Body of pancreas (tissue), 4 donors: ENCODE data around the gene MYO5B. TPM values are rescaled to one million over a fixed set of nuclear protein-coding genes. Genes with fewer than 3 reads are reported as not detected.

Source experiments
- ATAC-seq: fragments of 150-250 bp; one replicate; pipeline ENCODE4 v1.9.1; 2016
- DNase-seq, 4 donors: peaks; one replicate each; pipeline ENCODE4 v3.0.0-alpha.2; 2019
- H3K27ac ChIP-seq, 4 donors: fragments of 200-600 bp; sonication (generic); 1 replicate in 3 of 4; 2 replicates in 1 of 4; pipeline versions ENCODE4 v1.5.1 to v1.6.1; 2016 to 2019; ENCODE audit warnings: mild to moderate bottlenecking in 1 of 4, mixed read lengths in 1 of 4, moderate library complexity in 1 of 4
- H3K27me3 ChIP-seq, 2 donors: fragments of 200-600 bp; sonication (generic); one replicate each; pipeline ENCODE4 v1.6.0; 2016; ENCODE audit warnings: mild to moderate bottlenecking in 1 of 2
- H3K36me3 ChIP-seq, 2 donors: fragments of 200-600 bp; sonication (generic); replicated peaks in 1 of 2; 2 replicates each; pipeline ENCODE4 v1.5.1; 2016; ENCODE audit warnings: low read depth in 2 of 2; ENCODE audit not compliant: insufficient read depth in 1 of 2
- H3K4me1 ChIP-seq: fragments of 200-600 bp; sonication (generic); one replicate; pipeline ENCODE4 v1.6.0; 2016
- H3K4me3 ChIP-seq, 2 donors: fragments of 200-600 bp; sonication (generic); 1 replicate in 1 of 2; 2 replicates in 1 of 2; pipeline ENCODE4 v1.5.1; 2016 to 2019
- H3K9me3 ChIP-seq, 3 donors: fragments of 200-600 bp; sonication (generic); 1 replicate in 2 of 3; 2 replicates in 1 of 3; pipeline ENCODE4 v1.5.1; 2016
- CTCF ChIP-seq, 7 experiments: fragments of 450-650 bp in 4 of 7; fragments of 200-600 bp in 3 of 7; sonication (generic) in 3 of 7; IDR thresholded peaks; one replicate each; pipeline ENCODE4 v1.5.1; 2016 to 2019; ENCODE audit warnings: antibody characterized with exemption in 7 of 7
- POLR2A ChIP-seq, 3 donors: fragments of 450-650 bp; IDR thresholded peaks; one replicate each; pipeline ENCODE4 v1.6.1; 2016; ENCODE audit warnings: antibody characterized with exemption in 3 of 3, mild to moderate bottlenecking in 2 of 3
- WGBS, 2 donors: methylation state at CpG; one replicate each; pipeline ENCODE4 v1.1.5; 2017; 5-methylcytosine and 5-hydroxymethylcytosine counted together
- intact Hi-C: fragments of 100-400 bp; cut with DNase I; formaldehyde crosslinking; loops from one replicate; pipeline ENCODE4 v1.15.1; 2023
- total RNA-seq, 2 donors: library from RNA; depleted of rRNA; stranded (reverse); fragments of >200 nt; gene quantifications; one replicate each; pipeline ENCODE4 v1.1.0, GENCODE V29; 2016

The MYO5B gene
- total RNA-seq, 2 donors from 2014 or later: 17.1 to 18.2 TPM

- TF ChIP-seq POLR2A (IDR thresholded peaks at IDR 0.05) (no peak), CTCF (IDR thresholded peaks at IDR 0.05) (no peak)
- Histone ChIP-seq H3K27me3 (no peaks in the 10 kb centered on the region), H3K9me3 (no peaks in the 10 kb centered on the region), H3K4me3 (no peak overlapping the region), H3K36me3 (no peaks in the 10 kb centered on the region), H3K27ac (peak overlapping the region; percentile 65 to 83 (median 75)), H3K4me1 (peaks cover 21% of the 10 kb centered on the region)
- intact Hi-C loops: loop anchor here (10.0 kb wide), 1 partner anchor 295 kb away; the partner anchor contains the start of gene LIPG
- DNase-seq: peak in 3 of 4 donors; percentile 31 to 57 (median 49)
- ATAC-seq: peak; percentile 28
- 31 to 38% methylated on average over 8 to 12 of the region's 12 CpGs for WGBS, 2 donors
Observed at GRCh38 chr18:49859725-49860124, 335.2 kb downstream of the MYO5B start.

- Histone ChIP-seq H3K27ac (peak overlapping the region; percentile 65 to 83 (median 75)), H3K36me3 (no peaks in the 10 kb centered on the region), H3K27me3 (no peaks in the 10 kb centered on the region), H3K4me1 (peaks cover 21% of the 10 kb centered on the region), H3K9me3 (no peaks in the 10 kb centered on the region), H3K4me3 (no peak overlapping the region)
- TF ChIP-seq CTCF (IDR thresholded peaks at IDR 0.05) (peak in 1 of 7 experiments; percentile 17), POLR2A (IDR thresholded peaks at IDR 0.05) (no peak)
- intact Hi-C loops: loop anchor here (10.0 kb wide), 1 partner anchor 294 kb away; the partner anchor contains the start of gene LIPG
- no peak for DNase-seq
- ATAC-seq: peak; percentile 76
- 5 to 21% methylated on average over 6 of the region's 6 CpGs for WGBS, 2 donors
Observed at GRCh38 chr18:49859021-49859359, 336.0 kb downstream of the MYO5B start.

- intact Hi-C loops: loop anchor here (10.0 kb wide), 1 partner anchor 294 kb away; the partner anchor contains the start of gene LIPG
- 42 to 51% methylated on average over 7 to 11 of the region's 11 CpGs for WGBS, 2 donors
- peaks cover 21% of the 10 kb centered on the region for H3K4me1 ChIP-seq
- no peaks in the 10 kb centered on the region for H3K36me3 ChIP-seq
- DNase-seq: peak; percentile 78 to 80 (median 79)
- TF ChIP-seq CTCF (IDR thresholded peaks at IDR 0.05) (peak; percentile 88 to 95 (median 92)), POLR2A (IDR thresholded peaks at IDR 0.05) (no peak)
- H3K27ac ChIP-seq: peak overlapping the region; percentile 65 to 83 (median 75)
- H3K9me3 ChIP-seq: no peaks in the 10 kb centered on the region
- H3K27me3 ChIP-seq: no peaks in the 10 kb centered on the region
- H3K4me3 ChIP-seq: no peak overlapping the region
- ATAC-seq: peak; percentile 79
Observed at GRCh38 chr18:49858309-49859020, 336.5 kb downstream of the MYO5B start.

- H3K27ac ChIP-seq: peak overlapping the region in 2 of 4 donors; percentile 75 to 83
- H3K4me3 ChIP-seq: no peak overlapping the region
- peaks cover 21% of the 10 kb centered on the region for H3K4me1 ChIP-seq
- 78 to 80% methylated on average over 3 of the region's 3 CpGs for WGBS, 2 donors
- H3K27me3 ChIP-seq: no peaks in the 10 kb centered on the region
- DNase-seq (no peak), ATAC-seq (no peak)
- no peaks in the 10 kb centered on the region for H3K9me3 ChIP-seq
- TF ChIP-seq POLR2A (IDR thresholded peaks at IDR 0.05): no peak
- TF ChIP-seq CTCF (IDR thresholded peaks at IDR 0.05): no peak
- intact Hi-C loops: loop anchor here (10.0 kb wide), 1 partner anchor 293 kb away; the partner anchor contains the start of gene LIPG
- no peaks in the 10 kb centered on the region for H3K36me3 ChIP-seq
Observed at GRCh38 chr18:49857708-49858107, 337.2 kb downstream of the MYO5B start.
